GF-D8 (cell line): Measurements from ENCODE around the gene CFAP61.

ENCODE experiments used
- DNase-seq: peaks from one replicate; lab custom pipeline; 2025; lab: John Stamatoyannopoulos, UW

The CFAP61 gene

GRCh38 chr20:20031790-20032189 lies 20.5 kb upstream of the CFAP61 start:
- DNase-seq: no peak

GRCh38 chr20:20034486-20034885 lies 17.8 kb upstream of the CFAP61 start:
- no peak for DNase-seq

GRCh38 chr20:20036756-20037155 lies 15.6 kb upstream of the CFAP61 start:
- no peak for DNase-seq

- no peak for DNase-seq
These were observed 14.4 kb upstream of the CFAP61 start for GRCh38 chr20:20037960-20038359.

GRCh38 chr20:20038586-20038985 lies 13.7 kb upstream of the CFAP61 start:
- no peak for DNase-seq

GRCh38 chr20:20039752-20040387 lies 12.5 kb upstream of the CFAP61 start:
- DNase-seq: no peak

GRCh38 chr20:20051767-20052073 lies 612 bp upstream of the CFAP61 start:
- DNase-seq: no peak

- DNase-seq: peak; percentile 66
These were observed 8.1 kb downstream of the CFAP61 start for GRCh38 chr20:20060234-20060998.

GRCh38 chr20:20063941-20064702 lies 11.8 kb downstream of the CFAP61 start:
- DNase-seq: no peak

- DNase-seq: peak; percentile 68
These were observed 13.0 kb downstream of the CFAP61 start for GRCh38 chr20:20065361-20065760.

- no peak for DNase-seq
These were observed 18.8 kb downstream of the CFAP61 start for GRCh38 chr20:20070871-20071726.

GRCh38 chr20:20073801-20074371 lies 21.6 kb downstream of the CFAP61 start:
- DNase-seq: no peak

- DNase-seq: no peak
These were observed 22.7 kb downstream of the CFAP61 start for GRCh38 chr20:20075032-20075431.

GRCh38 chr20:20076297-20077065 lies 24.1 kb downstream of the CFAP61 start:
- no peak for DNase-seq

- no peak for DNase-seq
These were observed 25.7 kb downstream of the CFAP61 start for GRCh38 chr20:20078041-20078440.

GRCh38 chr20:20079102-20079784 lies 26.9 kb downstream of the CFAP61 start:
- DNase-seq: no peak

- DNase-seq: peak; percentile 22
These were observed 31.5 kb downstream of the CFAP61 start for GRCh38 chr20:20083807-20084206.

GRCh38 chr20:20084296-20084752 lies 32.0 kb downstream of the CFAP61 start:
- DNase-seq: no peak

GRCh38 chr20:20085071-20085470 lies 32.7 kb downstream of the CFAP61 start:
- no peak for DNase-seq

GRCh38 chr20:20085812-20086211 lies 33.5 kb downstream of the CFAP61 start:
- no peak for DNase-seq
